Keratinocyte (primary cell): Measurements from ENCODE around the gene PSME4. TPM values are rescaled to one million over a fixed set of nuclear protein-coding genes. Genes with fewer than 3 reads are reported as not detected.

Source experiments
- DNase-seq: peaks from one replicate; pipeline ENCODE4 v3.0.0-alpha.2; 2011; ENCODE audit warnings: low read depth, missing footprints, low spot score
- FAIRE-seq: peaks from 2 replicates; lab custom pipeline; 2011; peaks lifted over from hg19 to GRCh38; lab: Jason Lieb, UNC
- H2AFZ ChIP-seq: 2 replicates; pipeline ENCODE4 v1.6.0; 2012; ENCODE audit warnings: low read length, control low read depth, inconsistent platforms; ENCODE audit not compliant: control insufficient read depth
- H3K27ac ChIP-seq: 2 replicates; pipeline ENCODE4 v1.5.1; 2011; ENCODE audit warnings: low read length; ENCODE audit not compliant: control insufficient read depth, insufficient read depth
- H3K27me3 ChIP-seq: 3 replicates; pipeline ENCODE4 v1.6.0; 2011; ENCODE audit warnings: low read length; ENCODE audit not compliant: control insufficient read depth, insufficient read depth; ENCODE audit errors: extremely low read depth
- H3K36me3 ChIP-seq, 2 experiments: 2 replicates in 1 of 2; 3 replicates in 1 of 2; pipeline ENCODE4 v1.5.1; 2011; ENCODE audit warnings: low read length in 2 of 2, mild to moderate bottlenecking in 1 of 2; ENCODE audit not compliant: control insufficient read depth in 2 of 2, insufficient read depth in 2 of 2; ENCODE audit errors: extremely low read depth in 1 of 2
- H3K4me1 ChIP-seq: 3 replicates; pipeline ENCODE4 v1.5.1; 2011; ENCODE audit warnings: low read length; ENCODE audit not compliant: control insufficient read depth, insufficient read depth; ENCODE audit errors: extremely low read depth
- H3K4me2 ChIP-seq: 3 replicates; pipeline ENCODE4 v1.6.0; 2011; ENCODE audit warnings: low read depth, low read length; ENCODE audit not compliant: control insufficient read depth, insufficient read depth; ENCODE audit errors: extremely low read depth
- H3K4me3 ChIP-seq, 3 experiments: fragments of 200-600 bp in 1 of 3; sonication (generic) in 1 of 3; 2 replicates in 2 of 3; 3 replicates in 1 of 3; pipeline ENCODE4 v1.5.1; 2011 to 2016; ENCODE audit warnings: low read length in 3 of 3, mild to moderate bottlenecking in 3 of 3, control low read depth in 2 of 3, inconsistent platforms in 1 of 3, low read depth in 1 of 3, mixed read lengths in 1 of 3, mixed run types in 1 of 3, moderate library complexity in 1 of 3; ENCODE audit not compliant: control insufficient read depth in 2 of 3, insufficient read depth in 2 of 3; ENCODE audit errors: extremely low read depth in 1 of 3
- H3K79me2 ChIP-seq: 2 replicates; pipeline ENCODE4 v1.6.0; 2012; ENCODE audit warnings: low read length; ENCODE audit not compliant: control insufficient read depth, insufficient read depth
- H3K9ac ChIP-seq: 3 replicates; pipeline ENCODE4 v1.6.0; 2011; ENCODE audit warnings: low read length; ENCODE audit not compliant: control insufficient read depth, insufficient read depth; ENCODE audit errors: extremely low read depth
- H3K9me1 ChIP-seq: 3 replicates; pipeline ENCODE4 v1.6.0; 2011; ENCODE audit warnings: low read length; ENCODE audit not compliant: control insufficient read depth, insufficient read depth; ENCODE audit errors: extremely low read depth
- H3K9me3 ChIP-seq: 2 replicates; pipeline ENCODE4 v1.5.1; 2012; ENCODE audit warnings: low read depth, low read length; ENCODE audit not compliant: control insufficient read depth
- H4K20me1 ChIP-seq: 3 replicates; pipeline ENCODE4 v1.6.0; 2011; ENCODE audit warnings: low read length; ENCODE audit not compliant: control insufficient read depth, insufficient read depth; ENCODE audit errors: extremely low read depth
- EZH2 ChIP-seq: IDR thresholded peaks from one replicate; pipeline ENCODE4 v1.6.1; 2012; ENCODE audit warnings: inconsistent platforms, mild to moderate bottlenecking, low read length, moderate library complexity
- dilution Hi-C: fragments of 300-500 bp; cut with MboI; formaldehyde crosslinking; loops from one replicate; pipeline ENCODE4 v1.7.0; 2020; ENCODE audit warnings: low sequenced_read_pairs; ENCODE audit not compliant: extremely low pct_ligation_motif_present
- polyA plus RNA-seq, 5 experiments: library from polyadenylated mRNA; depleted of rRNA in 3 of 5; stranded (reverse) in 3 of 5; stranded (forward) in 1 of 5; unstranded in 1 of 5; fragments of >200 nt; gene quantifications; 1 replicate in 1 of 5; 2 replicates in 3 of 5; 3 replicates in 1 of 5; pipeline versions ENCODE4 v1.2.1 to v1.2.3, GENCODE V29; 2011 to 2012; ENCODE audit warnings: missing spikeins in 2 of 5, low read depth in 1 of 5, low replicate concordance in 1 of 5
- TF ChIP-seq, protein P1 (sequence below), 3 experiments: IDR thresholded peaks in 1 of 3; conservative IDR thresholded peaks in 1 of 3; optimal IDR thresholded peaks in 1 of 3; 2 replicates in 2 of 3; 3 replicates in 1 of 3; pipeline versions ENCODE3 to v1.5.1; 2011; ENCODE audit warnings: low read length in 3 of 3, mild to moderate bottlenecking in 3 of 3, moderate library complexity in 2 of 3, control low read depth in 1 of 3, inconsistent platforms in 1 of 3; ENCODE audit not compliant: insufficient read depth in 2 of 3; ENCODE audit errors: extremely low read depth in 1 of 3

The PSME4 gene
- polyA plus RNA-seq, 1 donor (not counting 4 experiments of a cell fraction or from before 2014, with no cell fraction given) = 59.4 TPM

- TF ChIP-seq EZH2 = no peak
- TF ChIP-seq, protein P1, sequence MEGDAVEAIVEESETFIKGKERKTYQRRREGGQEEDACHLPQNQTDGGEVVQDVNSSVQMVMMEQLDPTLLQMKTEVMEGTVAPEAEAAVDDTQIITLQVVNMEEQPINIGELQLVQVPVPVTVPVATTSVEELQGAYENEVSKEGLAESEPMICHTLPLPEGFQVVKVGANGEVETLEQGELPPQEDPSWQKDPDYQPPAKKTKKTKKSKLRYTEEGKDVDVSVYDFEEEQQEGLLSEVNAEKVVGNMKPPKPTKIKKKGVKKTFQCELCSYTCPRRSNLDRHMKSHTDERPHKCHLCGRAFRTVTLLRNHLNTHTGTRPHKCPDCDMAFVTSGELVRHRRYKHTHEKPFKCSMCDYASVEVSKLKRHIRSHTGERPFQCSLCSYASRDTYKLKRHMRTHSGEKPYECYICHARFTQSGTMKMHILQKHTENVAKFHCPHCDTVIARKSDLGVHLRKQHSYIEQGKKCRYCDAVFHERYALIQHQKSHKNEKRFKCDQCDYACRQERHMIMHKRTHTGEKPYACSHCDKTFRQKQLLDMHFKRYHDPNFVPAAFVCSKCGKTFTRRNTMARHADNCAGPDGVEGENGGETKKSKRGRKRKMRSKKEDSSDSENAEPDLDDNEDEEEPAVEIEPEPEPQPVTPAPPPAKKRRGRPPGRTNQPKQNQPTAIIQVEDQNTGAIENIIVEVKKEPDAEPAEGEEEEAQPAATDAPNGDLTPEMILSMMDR (optimal IDR thresholded peaks at IDR 0.05 in 1 of 3, IDR thresholded peaks at IDR 0.05 in 1 of 3, conservative IDR thresholded peaks at IDR 0.05 in 1 of 3; ENCODE audit: extremely low read depth in 1 of 3, insufficient read depth in 2 of 3, low read length in 3 of 3) = no peak
- no peaks in the 10 kb centered on the region for H3K27me3 ChIP-seq
- no peaks in the 10 kb centered on the region for H3K79me2 ChIP-seq
- no peak for FAIRE-seq
- no peak for DNase-seq
- H3K36me3 ChIP-seq = peaks cover 3 to 20% of the 10 kb centered on the region in 2 experiments
- H3K4me2 ChIP-seq = peak within 1 kb of the TSS; percentile 49
- dilution Hi-C loops = no loop called here
- H3K27ac ChIP-seq = no peak within 1 kb of the TSS
- no peaks in the 10 kb centered on the region for H3K9me3 ChIP-seq
- peak within 1 kb of the TSS in 2 of 3 experiments; percentile 2 to 45 for H3K4me3 ChIP-seq
- H3K4me1 ChIP-seq = no peaks in the 10 kb centered on the region
- H2AFZ ChIP-seq = no peak within 1 kb of the TSS
- H4K20me1 ChIP-seq = no peaks in the 10 kb centered on the region
- H3K9ac ChIP-seq = no peak within 1 kb of the TSS
- no peaks in the 10 kb centered on the region for H3K9me1 ChIP-seq
Observed at GRCh38 chr2:53859206-53860181, 111.3 kb downstream of the PSME4 start, which contains the start of gene GPR75. Gene GPR75 (minus strand): TSS chr2:53859967. CDS start chr2:53854756, 5,211 bp downstream.

- no peaks in the 10 kb centered on the region for H3K27me3 ChIP-seq
- H3K9ac ChIP-seq = no peak overlapping the region
- no peak overlapping the region for H3K27ac ChIP-seq
- H3K9me1 ChIP-seq = no peaks in the 10 kb centered on the region
- TF ChIP-seq EZH2 = no peak
- TF ChIP-seq, protein P1 (optimal IDR thresholded peaks at IDR 0.05 in 1 of 3, IDR thresholded peaks at IDR 0.05 in 1 of 3, conservative IDR thresholded peaks at IDR 0.05 in 1 of 3; ENCODE audit: extremely low read depth in 1 of 3, insufficient read depth in 2 of 3, low read length in 3 of 3) = no peak
- H3K9me3 ChIP-seq = no peaks in the 10 kb centered on the region
- H3K4me3 ChIP-seq = no peak overlapping the region
- DNase-seq = no peak
- no peaks in the 10 kb centered on the region for H4K20me1 ChIP-seq
- H3K4me1 ChIP-seq = no peaks in the 10 kb centered on the region
- dilution Hi-C loops = no loop called here
- no peak for FAIRE-seq
- H3K79me2 ChIP-seq = no peaks in the 10 kb centered on the region
- H3K4me2 ChIP-seq = no peak overlapping the region
- no peak overlapping the region for H2AFZ ChIP-seq
- peaks cover 10 to 14% of the 10 kb centered on the region in 2 experiments for H3K36me3 ChIP-seq
Observed at GRCh38 chr2:53856272-53856671, 114.5 kb downstream of the PSME4 start.
